ENCODE measurements around the gene SCGB1C2.
"Not testable (repeated sequence)": the region's sequence is repeated elsewhere in the genome, so short reads cannot be mapped to it uniquely, and the experiment has no call there.

- not testable (repeated sequence) for TF ChIP-seq EZH2 (IDR thresholded peaks at IDR 0.05; ENCODE audit: low read depth); CTCF (conservative IDR thresholded peaks at IDR 0.05)
These were observed 3.4 kb upstream of the SCGB1C2 start for GRCh38 chr17:133932-134331.

Data from PC-9 (cell line).